GM20000 (cell line): ENCODE measurements around the gene GSTO2.

Experiments
- DNase-seq: peaks from one replicate; pipeline ENCODE4 v3.0.0; 2012; ENCODE audit warnings: low spot score
- CTCF ChIP-seq: IDR thresholded peaks from 2 replicates; pipeline ENCODE4 v1.5.1; 2012; ENCODE audit warnings: mild to moderate bottlenecking, control low read depth; ENCODE audit errors: extremely low read depth, missing control alignments

GSTO2 gene

GRCh38 chr10:104318326-104318725, 49.3 kb downstream of the GSTO2 start:
- no peak for DNase-seq
- TF ChIP-seq CTCF, result no peak

GRCh38 chr10:104318810-104319741, 50.1 kb downstream of the GSTO2 start:
- no peak for DNase-seq
- no peak for TF ChIP-seq CTCF

- no peak for DNase-seq
- no peak for TF ChIP-seq CTCF
Measured at GRCh38 chr10:104321226-104321625, 52.2 kb downstream of the GSTO2 start.

GRCh38 chr10:104321725-104322415, 52.9 kb downstream of the GSTO2 start:
- TF ChIP-seq CTCF, result no peak
- DNase-seq, result no peak

GRCh38 chr10:104322416-104322782, 53.4 kb downstream of the GSTO2 start:
- no peak for DNase-seq
- TF ChIP-seq CTCF, result no peak

GRCh38 chr10:104323085-104323484, 54.1 kb downstream of the GSTO2 start:
- no peak for TF ChIP-seq CTCF
- DNase-seq, result no peak

- no peak for DNase-seq
- no peak for TF ChIP-seq CTCF
Measured at GRCh38 chr10:104323760-104324201, 54.8 kb downstream of the GSTO2 start.
